ENCODE measurements around the gene COPE.

GRCh38 chr19:18949858-18950257, 30.7 kb upstream of the COPE start:
- TF ChIP-seq CTCF (IDR thresholded peaks at IDR 0.05) (no peak), EP300 (IDR thresholded peaks at IDR 0.05) (no peak), POLR2AphosphoS5 (IDR thresholded peaks at IDR 0.05) (no peak), POLR2A (IDR thresholded peaks at IDR 0.05) (no peak)

Measured in suprapubic skin (tissue), 4 donors.